ENCODE results near the gene GLRA3. TPM values are rescaled to one million over a fixed set of nuclear protein-coding genes. Genes with fewer than 3 reads are reported as not detected.

The GLRA3 gene
- total RNA-seq, 4 donors from 2014 or later = not detected

DNA sequence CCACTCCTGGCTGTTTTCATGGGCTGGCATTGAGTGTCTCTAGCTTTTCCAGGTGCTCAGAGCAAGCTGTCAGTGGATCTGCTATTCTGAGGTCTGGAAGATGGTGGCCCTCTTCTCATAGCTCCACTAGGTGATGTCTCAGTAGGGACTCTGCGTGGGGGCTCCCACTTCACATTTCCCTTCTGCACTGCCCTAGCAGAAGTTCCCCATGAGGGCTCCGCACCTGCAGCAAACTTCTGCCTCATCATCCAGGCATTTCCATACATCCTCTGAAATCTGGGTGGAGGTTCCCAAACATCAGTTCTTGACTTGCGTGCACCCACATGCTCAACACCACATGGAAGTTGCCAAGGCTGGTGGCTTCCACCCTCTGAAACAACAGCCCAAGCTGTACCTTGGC lies 13.8 kb downstream of the GLRA3 start:
- Histone ChIP-seq H3K36me3 (no peaks in the 10 kb centered on the region), H3K27ac (no peak overlapping the region), H3K4me3 (no peak overlapping the region), H3K27me3 (no peaks in the 10 kb centered on the region), H3K9me3 (no peaks in the 10 kb centered on the region), H3K4me1 (no peaks in the 10 kb centered on the region)
- intact Hi-C loops (cut with DNase I; ENCODE audit: low total_unique reads) = no loop called here
- ATAC-seq (no peak), DNase-seq (no peak)
- TF ChIP-seq, protein P1, sequence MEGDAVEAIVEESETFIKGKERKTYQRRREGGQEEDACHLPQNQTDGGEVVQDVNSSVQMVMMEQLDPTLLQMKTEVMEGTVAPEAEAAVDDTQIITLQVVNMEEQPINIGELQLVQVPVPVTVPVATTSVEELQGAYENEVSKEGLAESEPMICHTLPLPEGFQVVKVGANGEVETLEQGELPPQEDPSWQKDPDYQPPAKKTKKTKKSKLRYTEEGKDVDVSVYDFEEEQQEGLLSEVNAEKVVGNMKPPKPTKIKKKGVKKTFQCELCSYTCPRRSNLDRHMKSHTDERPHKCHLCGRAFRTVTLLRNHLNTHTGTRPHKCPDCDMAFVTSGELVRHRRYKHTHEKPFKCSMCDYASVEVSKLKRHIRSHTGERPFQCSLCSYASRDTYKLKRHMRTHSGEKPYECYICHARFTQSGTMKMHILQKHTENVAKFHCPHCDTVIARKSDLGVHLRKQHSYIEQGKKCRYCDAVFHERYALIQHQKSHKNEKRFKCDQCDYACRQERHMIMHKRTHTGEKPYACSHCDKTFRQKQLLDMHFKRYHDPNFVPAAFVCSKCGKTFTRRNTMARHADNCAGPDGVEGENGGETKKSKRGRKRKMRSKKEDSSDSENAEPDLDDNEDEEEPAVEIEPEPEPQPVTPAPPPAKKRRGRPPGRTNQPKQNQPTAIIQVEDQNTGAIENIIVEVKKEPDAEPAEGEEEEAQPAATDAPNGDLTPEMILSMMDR (IDR thresholded peaks at IDR 0.05 in 4 of 5, conservative IDR thresholded peaks at IDR 0.05 in 1 of 5) = no peak
- TF ChIP-seq POLR2A (IDR thresholded peaks at IDR 0.05) = no peak
- in situ Hi-C loops (cut with MboI; ENCODE audit: low sequenced_read_pairs in 4 of 4) = no loop called here

DNA sequence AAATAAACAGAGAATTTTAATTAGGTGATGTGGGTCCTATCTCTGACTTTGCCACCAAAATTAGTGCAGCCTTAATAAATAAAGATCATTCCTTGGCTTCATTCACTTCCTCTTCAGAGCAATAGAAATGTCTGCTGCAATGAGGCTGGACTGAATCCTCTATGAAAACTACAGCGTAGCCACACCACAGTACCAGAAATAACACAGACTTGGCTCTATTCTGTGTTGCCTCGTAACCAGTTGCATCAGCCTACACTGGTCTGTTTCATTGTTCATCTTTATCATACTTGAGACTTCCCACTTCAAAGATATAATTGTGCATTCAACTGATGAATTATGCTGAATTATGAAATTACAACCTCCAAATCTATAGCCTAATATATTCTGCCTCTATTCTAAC lies 15.8 kb downstream of the GLRA3 start:
- intact Hi-C loops (cut with DNase I; ENCODE audit: low total_unique reads) (no loop called here), in situ Hi-C loops (cut with MboI; ENCODE audit: low sequenced_read_pairs in 4 of 4) (no loop called here)
- H3K36me3 ChIP-seq = no peaks in the 10 kb centered on the region
- DNase-seq (no peak), ATAC-seq (no peak)
- no peak overlapping the region for H3K4me3 ChIP-seq
- H3K27me3 ChIP-seq = no peaks in the 10 kb centered on the region
- no peak for TF ChIP-seq POLR2A (IDR thresholded peaks at IDR 0.05)
- H3K27ac ChIP-seq = no peak overlapping the region
- H3K9me3 ChIP-seq = no peaks in the 10 kb centered on the region
- H3K4me1 ChIP-seq = no peaks in the 10 kb centered on the region

DNA sequence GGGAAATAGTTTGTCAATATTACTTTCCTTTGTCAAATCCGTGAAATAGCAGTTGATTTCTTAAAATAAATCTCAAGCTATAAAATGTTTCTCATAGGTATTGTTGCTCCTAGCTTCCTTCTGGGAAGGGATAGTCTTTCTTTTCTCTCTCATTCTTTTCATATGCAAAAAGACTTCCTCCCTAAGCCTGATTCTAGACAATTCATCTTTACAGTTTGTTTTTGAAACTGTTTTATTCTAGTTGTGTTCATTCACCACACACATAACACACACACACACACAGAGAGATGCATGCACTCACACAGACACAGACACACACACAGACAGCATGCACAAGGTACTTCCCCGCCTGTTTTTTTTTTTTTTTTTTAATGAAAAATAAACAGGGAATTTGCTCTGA lies 18.2 kb downstream of the GLRA3 start:
- ATAC-seq = no peak
- DNase-seq = no peak
- Histone ChIP-seq H3K4me3 (no peak overlapping the region), H3K36me3 (no peaks in the 10 kb centered on the region), H3K4me1 (no peaks in the 10 kb centered on the region), H3K27me3 (no peaks in the 10 kb centered on the region), H3K27ac (no peak overlapping the region), H3K9me3 (no peaks in the 10 kb centered on the region)
- in situ Hi-C loops (cut with MboI; ENCODE audit: low sequenced_read_pairs in 4 of 4) = no loop called here
- intact Hi-C loops (cut with DNase I; ENCODE audit: low total_unique reads) = no loop called here
- TF ChIP-seq, protein P1 (IDR thresholded peaks at IDR 0.05 in 4 of 5, conservative IDR thresholded peaks at IDR 0.05 in 1 of 5) = no peak
- no peak for TF ChIP-seq POLR2A (IDR thresholded peaks at IDR 0.05)

DNA sequence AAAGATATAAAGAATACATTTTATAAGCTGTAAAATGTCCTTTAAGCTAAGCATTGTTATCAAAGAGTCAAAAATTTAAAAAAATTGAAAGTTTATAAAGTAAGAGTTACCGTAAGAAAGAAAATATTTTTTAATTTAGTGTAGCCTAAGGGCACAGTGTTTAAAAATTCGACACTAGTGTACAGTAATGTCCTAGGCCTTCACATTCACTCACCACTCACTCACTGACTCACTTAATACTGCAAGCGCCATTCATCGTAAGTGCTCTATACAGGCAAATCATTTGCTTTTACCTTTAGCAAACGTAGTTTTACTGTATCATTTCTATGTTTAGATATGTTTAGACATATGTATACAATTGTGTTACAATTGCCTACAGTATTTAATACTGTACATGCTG lies 20.2 kb downstream of the GLRA3 start:
- in situ Hi-C loops (cut with MboI; ENCODE audit: low sequenced_read_pairs in 4 of 4) = no loop called here

DNA sequence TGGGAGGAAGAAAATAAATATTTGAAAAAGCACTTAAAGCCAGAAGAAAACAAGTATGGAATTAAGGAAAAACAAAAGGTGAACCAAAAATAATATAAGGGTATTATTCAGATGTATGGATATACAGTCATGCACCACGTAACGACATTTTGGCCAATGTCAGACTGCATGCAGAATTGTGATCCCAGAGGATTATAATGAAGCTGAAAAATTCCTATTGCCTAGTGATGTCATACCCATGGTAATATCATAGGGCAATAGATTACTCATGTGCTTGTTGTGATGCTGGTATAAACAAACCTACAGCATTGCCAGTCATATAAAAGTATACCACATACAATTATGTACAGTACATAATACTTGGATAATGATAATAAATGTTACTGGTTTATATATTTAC lies 20.9 kb downstream of the GLRA3 start:
- H3K27ac ChIP-seq = no peak overlapping the region
- intact Hi-C loops (cut with DNase I; ENCODE audit: low total_unique reads) = no loop called here
- no peaks in the 10 kb centered on the region for H3K27me3 ChIP-seq
- DNase-seq (no peak), ATAC-seq (no peak)
- no peaks in the 10 kb centered on the region for H3K36me3 ChIP-seq
- no peak overlapping the region for H3K4me3 ChIP-seq
- H3K9me3 ChIP-seq = peaks cover 0 to 3% (median 0%) of the 10 kb centered on the region in 3 donors
- TF ChIP-seq POLR2A (IDR thresholded peaks at IDR 0.05) = no peak
- TF ChIP-seq, protein P1 (IDR thresholded peaks at IDR 0.05 in 4 of 5, conservative IDR thresholded peaks at IDR 0.05 in 1 of 5) = no peak
- no peaks in the 10 kb centered on the region for H3K4me1 ChIP-seq
- in situ Hi-C loops (cut with MboI; ENCODE audit: low sequenced_read_pairs in 4 of 4) = no loop called here

More for the DNA sequence above, 20.2 kb downstream of the GLRA3 start:
- Histone ChIP-seq H3K27me3 (no peaks in the 10 kb centered on the region), H3K4me1 (no peaks in the 10 kb centered on the region), H3K27ac (no peak overlapping the region), H3K9me3 (peaks cover 0 to 3% (median 0%) of the 10 kb centered on the region in 3 donors), H3K36me3 (no peaks in the 10 kb centered on the region), H3K4me3 (no peak overlapping the region)
- intact Hi-C loops (cut with DNase I; ENCODE audit: low total_unique reads) = no loop called here
- no peak for DNase-seq
- TF ChIP-seq, protein P1 (IDR thresholded peaks at IDR 0.05 in 4 of 5, conservative IDR thresholded peaks at IDR 0.05 in 1 of 5) = no peak
- TF ChIP-seq POLR2A (IDR thresholded peaks at IDR 0.05) = no peak
- ATAC-seq = no peak
